Loucy (cell line): Measurements from ENCODE around the gene BTNL8.
A peak's percentile ranks its signal among the peaks of the same experiment; 100 is the strongest.

ENCODE experiments used
- H2AFZ ChIP-seq: fragments of 200-600 bp; sonication (generic); 2 replicates; pipeline ENCODE4 v1.6.0; 2016; ENCODE audit warnings: antibody characterized with exemption, mild to moderate bottlenecking, low read length, moderate library complexity
- H3F3A ChIP-seq: fragments of 200-600 bp; 2 replicates; pipeline ENCODE4 v1.6.0; 2016; ENCODE audit warnings: antibody characterized with exemption, low read depth, mild to moderate bottlenecking
- H3K27me3 ChIP-seq: fragments of 200-600 bp; sonication (generic); 2 replicates; pipeline ENCODE4 v1.6.1; 2014; ENCODE audit warnings: low read length, mild to moderate bottlenecking; ENCODE audit not compliant: insufficient read depth, poor library complexity, severe bottlenecking
- H3K36me3 ChIP-seq: fragments of 200-600 bp; sonication (generic); 2 replicates; pipeline ENCODE4 v1.6.1; 2016; ENCODE audit warnings: low read length; ENCODE audit not compliant: insufficient read depth
- H3K4me1 ChIP-seq: fragments of 200-600 bp; sonication (generic); 2 replicates; pipeline ENCODE4 v1.5.1; 2014; ENCODE audit warnings: low read length, mild to moderate bottlenecking; ENCODE audit not compliant: insufficient read depth, poor library complexity, severe bottlenecking
- H3K4me2 ChIP-seq: fragments of 200-600 bp; sonication (generic); 2 replicates; pipeline ENCODE4 v1.6.0; 2014; ENCODE audit warnings: antibody characterized with exemption, low read length, low read depth, mild to moderate bottlenecking; ENCODE audit not compliant: poor library complexity, severe bottlenecking
- H3K4me3 ChIP-seq: fragments of 200-600 bp; sonication (generic); 2 replicates; pipeline ENCODE4 v1.5.1; 2014; ENCODE audit warnings: low read length, mild to moderate bottlenecking, mixed read lengths; ENCODE audit not compliant: poor library complexity, severe bottlenecking
- H3K79me2 ChIP-seq: fragments of 200-600 bp; sonication (generic); 2 replicates; pipeline ENCODE4 v1.6.1; 2014; ENCODE audit warnings: low read length; ENCODE audit not compliant: insufficient read depth
- H3K9ac ChIP-seq: fragments of 200-600 bp; sonication (generic); 2 replicates; pipeline ENCODE4 v1.6.0; 2014; ENCODE audit warnings: mild to moderate bottlenecking, low read depth, low read length, moderate library complexity; ENCODE audit not compliant: poor library complexity, severe bottlenecking
- H3K9me2 ChIP-seq: fragments of 200-600 bp; sonication (generic); replicated peaks from 2 replicates; pipeline ENCODE4 v1.6.1; 2016; ENCODE audit warnings: low read depth, low read length, mixed read lengths
- H3K9me3 ChIP-seq: fragments of 200-600 bp; sonication (generic); 2 replicates; pipeline ENCODE4 v1.6.1; 2014; ENCODE audit warnings: mild to moderate bottlenecking, antibody characterized with exemption, low read length, low read depth; ENCODE audit not compliant: insufficient read depth
- H4K20me1 ChIP-seq: fragments of 200-600 bp; sonication (generic); 2 replicates; pipeline ENCODE4 v1.6.0; 2014; ENCODE audit warnings: antibody characterized with exemption, low read length, mild to moderate bottlenecking; ENCODE audit not compliant: insufficient read depth, poor library complexity, severe bottlenecking
- EZH2phosphoT487 ChIP-seq: fragments of 200-600 bp; IDR thresholded peaks from 2 replicates; pipeline ENCODE4 v1.6.1; 2018; ENCODE audit warnings: antibody characterized with exemption, mild to moderate bottlenecking, moderate library complexity, borderline replicate concordance
- TF ChIP-seq, protein P1 (sequence below): fragments of 200-600 bp; sonication (generic); conservative IDR thresholded peaks from 2 replicates; pipeline ENCODE4 v1.5.1; 2014; ENCODE audit warnings: mild to moderate bottlenecking, antibody characterized with exemption, low read length

The BTNL8 gene

GRCh38 chr5:180974612-180975315, 75.8 kb downstream of the BTNL8 start:
- TF ChIP-seq, protein P1, sequence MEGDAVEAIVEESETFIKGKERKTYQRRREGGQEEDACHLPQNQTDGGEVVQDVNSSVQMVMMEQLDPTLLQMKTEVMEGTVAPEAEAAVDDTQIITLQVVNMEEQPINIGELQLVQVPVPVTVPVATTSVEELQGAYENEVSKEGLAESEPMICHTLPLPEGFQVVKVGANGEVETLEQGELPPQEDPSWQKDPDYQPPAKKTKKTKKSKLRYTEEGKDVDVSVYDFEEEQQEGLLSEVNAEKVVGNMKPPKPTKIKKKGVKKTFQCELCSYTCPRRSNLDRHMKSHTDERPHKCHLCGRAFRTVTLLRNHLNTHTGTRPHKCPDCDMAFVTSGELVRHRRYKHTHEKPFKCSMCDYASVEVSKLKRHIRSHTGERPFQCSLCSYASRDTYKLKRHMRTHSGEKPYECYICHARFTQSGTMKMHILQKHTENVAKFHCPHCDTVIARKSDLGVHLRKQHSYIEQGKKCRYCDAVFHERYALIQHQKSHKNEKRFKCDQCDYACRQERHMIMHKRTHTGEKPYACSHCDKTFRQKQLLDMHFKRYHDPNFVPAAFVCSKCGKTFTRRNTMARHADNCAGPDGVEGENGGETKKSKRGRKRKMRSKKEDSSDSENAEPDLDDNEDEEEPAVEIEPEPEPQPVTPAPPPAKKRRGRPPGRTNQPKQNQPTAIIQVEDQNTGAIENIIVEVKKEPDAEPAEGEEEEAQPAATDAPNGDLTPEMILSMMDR = no peak
- no peak for TF ChIP-seq EZH2phosphoT487
- no peaks in the 10 kb centered on the region; the same call in 1 of the 2 replicates for H3F3A ChIP-seq
- no peak overlapping the region for H2AFZ ChIP-seq
- H3K9me2 ChIP-seq = no peaks in the 10 kb centered on the region
- H3K4me2 ChIP-seq = peak overlapping the region; percentile 80
- H3K9ac ChIP-seq = no peak overlapping the region
- no peaks in the 10 kb centered on the region for H3K36me3 ChIP-seq
- no peaks in the 10 kb centered on the region for H3K79me2 ChIP-seq
- no peaks in the 10 kb centered on the region for H3K27me3 ChIP-seq
- peak overlapping the region; percentile 20 for H3K4me3 ChIP-seq
- peaks cover 36% of the 10 kb centered on the region for H3K4me1 ChIP-seq
- no peaks in the 10 kb centered on the region for H4K20me1 ChIP-seq
- no peaks in the 10 kb centered on the region for H3K9me3 ChIP-seq

- Histone ChIP-seq H3K4me1 (peaks cover 36% of the 10 kb centered on the region), H2AFZ (no peak overlapping the region), H4K20me1 (no peaks in the 10 kb centered on the region), H3K79me2 (no peaks in the 10 kb centered on the region), H3K9ac (peak overlapping the region; percentile 59), H3K36me3 (no peaks in the 10 kb centered on the region), H3F3A (no peaks in the 10 kb centered on the region; the same call in 1 of the 2 replicates), H3K4me3 (peak overlapping the region; percentile 35), H3K4me2 (peak overlapping the region; percentile 80), H3K27me3 (no peaks in the 10 kb centered on the region), H3K9me2 (no peaks in the 10 kb centered on the region), H3K9me3 (no peaks in the 10 kb centered on the region)
- no peak for TF ChIP-seq EZH2phosphoT487
- TF ChIP-seq, protein P1 = no peak
Measured at GRCh38 chr5:180975338-180975737, 76.4 kb downstream of the BTNL8 start.

DNA sequence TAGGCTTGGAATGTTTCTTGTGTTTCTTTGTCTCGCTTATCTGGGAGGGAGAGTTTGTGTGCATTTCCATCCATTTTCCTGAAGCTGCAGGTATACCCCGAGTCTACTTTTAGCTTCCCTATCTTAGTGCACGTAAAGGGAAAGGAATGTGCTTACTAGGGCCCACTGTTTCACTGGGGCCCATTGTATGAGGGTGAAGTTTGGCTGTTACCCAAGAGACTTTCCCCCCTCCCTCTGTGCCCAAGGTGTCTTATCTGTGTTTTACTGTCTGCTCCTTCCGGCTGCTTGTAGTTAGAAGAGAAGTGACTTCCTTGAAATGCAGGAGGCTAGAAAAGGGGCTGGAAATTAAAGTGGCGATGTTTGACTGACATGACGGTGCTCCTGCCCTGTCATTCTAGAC, 77.6 kb downstream of the BTNL8 start:
- Histone ChIP-seq H4K20me1 (no peaks in the 10 kb centered on the region), H3K27me3 (no peaks in the 10 kb centered on the region), H3K4me1 (peaks cover 36% of the 10 kb centered on the region), H3K36me3 (no peaks in the 10 kb centered on the region), H2AFZ (peak overlapping the region; percentile 60; the same call in 1 of the 2 replicates), H3K9me2 (no peaks in the 10 kb centered on the region), H3K4me2 (peak overlapping the region; percentile 80), H3K4me3 (peak overlapping the region; percentile 44), H3F3A (no peaks in the 10 kb centered on the region; the same call in 1 of the 2 replicates), H3K9ac (peak overlapping the region; percentile 59), H3K79me2 (no peaks in the 10 kb centered on the region), H3K9me3 (no peaks in the 10 kb centered on the region)
- no peak for TF ChIP-seq EZH2phosphoT487
- TF ChIP-seq, protein P1 = no peak
